Kidney (tissue), 14 donors: ENCODE data around the gene CDADC1. TPM values are rescaled to one million over a fixed set of nuclear protein-coding genes. Genes with fewer than 3 reads are reported as not detected.
A peak's percentile ranks its signal among the peaks of the same experiment; 100 is the strongest.
"Not testable (repeated sequence)": the region's sequence is repeated elsewhere in the genome, so short reads cannot be mapped to it uniquely, and the experiment has no call there.

Experiments
- DNase-seq, 5 donors: peaks; one replicate each; pipeline ENCODE4 v3.0.0-alpha.2; 2013 to 2020
- FAIRE-seq: peaks from 2 replicates; lab custom pipeline; 2012; peaks lifted over from hg19 to GRCh38; lab: Jason Lieb, UNC
- H3K27ac ChIP-seq, 2 donors: one replicate each; pipeline ENCODE4 v1.7.0; 2013; ENCODE audit warnings: low read depth in 2 of 2, low read length in 2 of 2, inconsistent platforms in 1 of 2
- H3K27me3 ChIP-seq: one replicate; pipeline ENCODE4 v1.7.1; 2013; ENCODE audit warnings: low read length, inconsistent platforms; ENCODE audit not compliant: control insufficient read depth, insufficient read depth
- H3K36me3 ChIP-seq, 3 donors: one replicate each; pipeline versions ENCODE4 v1.7.0 to v1.7.1; 2013; ENCODE audit warnings: low read length in 3 of 3, control low read depth in 1 of 3, inconsistent platforms in 1 of 3; ENCODE audit not compliant: insufficient read depth in 3 of 3, control insufficient read depth in 2 of 3
- H3K4me1 ChIP-seq, 3 donors: one replicate each; pipeline versions ENCODE4 v1.7.0 to v1.7.1; 2013; ENCODE audit warnings: low read length in 3 of 3, inconsistent platforms in 1 of 3, low read depth in 1 of 3; ENCODE audit not compliant: control insufficient read depth in 2 of 3, insufficient read depth in 2 of 3
- H3K4me3 ChIP-seq, 3 donors: one replicate each; pipeline versions ENCODE4 v1.7.0 to v1.8.1; 2013; ENCODE audit warnings: low read length in 3 of 3, control low read depth in 1 of 3, inconsistent platforms in 1 of 3
- H3K9ac ChIP-seq, 3 donors: one replicate each; pipeline versions ENCODE4 v1.7.0 to v1.7.1; 2013; ENCODE audit warnings: low read length in 3 of 3, control low read depth in 1 of 3, inconsistent platforms in 1 of 3
- H3K9me3 ChIP-seq, 3 donors: one replicate each; pipeline versions ENCODE4 v1.7.0 to v1.7.1; 2013; ENCODE audit warnings: low read length in 3 of 3, control low read depth in 1 of 3, inconsistent platforms in 1 of 3; ENCODE audit not compliant: control insufficient read depth in 2 of 3, insufficient read depth in 1 of 3
- intact Hi-C: fragments of 100-400 bp; cut with DNase I; formaldehyde crosslinking; loops from one replicate; pipeline ENCODE4 v1.11.1; 2022
- polyA plus RNA-seq: library from polyadenylated mRNA; stranded (reverse); fragments of 350-450 nt; fragmentation: Illumina TruSeq; extraction: RNeasy Lipid Tissue Mini Kit (QIAGEN cat#74804); gene quantifications from one replicate; pipeline ENCODE4 v1.2.3, GENCODE V29; 2014; ENCODE audit warnings: low read depth, low replicate concordance; ENCODE audit not compliant: insufficient read depth
- total RNA-seq: library from RNA; stranded (reverse); fragmentation: NEBNext Ultra II Directional; extraction: Animal tissue kit (Norgen Biotek cat#: 25700); gene quantifications from one replicate; pipeline ENCODE4 v1.2.1, GENCODE V29; 2021
- TF ChIP-seq, protein P1 (sequence below): IDR thresholded peaks from 3 replicates; pipeline ENCODE4 v1.5.1; 2012; ENCODE audit warnings: mild to moderate bottlenecking, moderate library complexity, borderline replicate concordance; ENCODE audit not compliant: insufficient read depth; ENCODE audit errors: extremely low read depth
- donor health status: control.
- donor health status: control.
- donor health status: control.
- donor health status: control.
- donor health status: control.
- donor health status: DM: yes; HTN: yes; CAD: no.
- donor health status: Normal renal cell carcinoma (clear cell type).

The CDADC1 gene
- total and polyA plus RNA-seq, 2 donors from 2014 or later, result 8.3 to 12.2 TPM

DNA sequence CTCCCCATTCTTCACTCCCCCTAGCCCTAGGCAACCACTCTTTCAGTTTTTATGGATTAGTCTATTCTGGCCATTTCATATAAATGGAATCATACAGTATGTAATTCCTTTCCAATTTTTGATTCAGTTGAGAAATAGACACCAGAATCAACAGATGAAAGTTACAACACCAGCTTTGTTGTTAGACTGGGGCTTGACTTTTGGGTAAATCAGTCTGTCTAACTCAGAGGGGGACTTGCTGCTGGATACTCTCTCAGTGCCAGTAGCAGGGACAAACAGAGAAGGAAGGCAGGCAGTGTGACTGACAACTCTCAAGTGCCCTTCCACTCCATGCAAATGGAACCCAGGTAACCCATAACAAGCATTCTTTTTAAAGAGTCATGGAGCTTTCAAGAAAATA, 40.7 kb downstream of the CDADC1 start:
- DNase-seq, result no peak
- Histone ChIP-seq H3K4me3 (no peak overlapping the region), H3K36me3 (peaks cover 0 to 10% (median 8%) of the 10 kb centered on the region in 3 donors), H3K9me3 (no peaks in the 10 kb centered on the region), H3K27ac (no peak overlapping the region), H3K4me1 (no peaks in the 10 kb centered on the region), H3K27me3 (no peaks in the 10 kb centered on the region), H3K9ac (no peak overlapping the region)
- no peak for FAIRE-seq
- intact Hi-C loops, result no loop called here
- TF ChIP-seq, protein P1, sequence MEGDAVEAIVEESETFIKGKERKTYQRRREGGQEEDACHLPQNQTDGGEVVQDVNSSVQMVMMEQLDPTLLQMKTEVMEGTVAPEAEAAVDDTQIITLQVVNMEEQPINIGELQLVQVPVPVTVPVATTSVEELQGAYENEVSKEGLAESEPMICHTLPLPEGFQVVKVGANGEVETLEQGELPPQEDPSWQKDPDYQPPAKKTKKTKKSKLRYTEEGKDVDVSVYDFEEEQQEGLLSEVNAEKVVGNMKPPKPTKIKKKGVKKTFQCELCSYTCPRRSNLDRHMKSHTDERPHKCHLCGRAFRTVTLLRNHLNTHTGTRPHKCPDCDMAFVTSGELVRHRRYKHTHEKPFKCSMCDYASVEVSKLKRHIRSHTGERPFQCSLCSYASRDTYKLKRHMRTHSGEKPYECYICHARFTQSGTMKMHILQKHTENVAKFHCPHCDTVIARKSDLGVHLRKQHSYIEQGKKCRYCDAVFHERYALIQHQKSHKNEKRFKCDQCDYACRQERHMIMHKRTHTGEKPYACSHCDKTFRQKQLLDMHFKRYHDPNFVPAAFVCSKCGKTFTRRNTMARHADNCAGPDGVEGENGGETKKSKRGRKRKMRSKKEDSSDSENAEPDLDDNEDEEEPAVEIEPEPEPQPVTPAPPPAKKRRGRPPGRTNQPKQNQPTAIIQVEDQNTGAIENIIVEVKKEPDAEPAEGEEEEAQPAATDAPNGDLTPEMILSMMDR, result no peak

DNA sequence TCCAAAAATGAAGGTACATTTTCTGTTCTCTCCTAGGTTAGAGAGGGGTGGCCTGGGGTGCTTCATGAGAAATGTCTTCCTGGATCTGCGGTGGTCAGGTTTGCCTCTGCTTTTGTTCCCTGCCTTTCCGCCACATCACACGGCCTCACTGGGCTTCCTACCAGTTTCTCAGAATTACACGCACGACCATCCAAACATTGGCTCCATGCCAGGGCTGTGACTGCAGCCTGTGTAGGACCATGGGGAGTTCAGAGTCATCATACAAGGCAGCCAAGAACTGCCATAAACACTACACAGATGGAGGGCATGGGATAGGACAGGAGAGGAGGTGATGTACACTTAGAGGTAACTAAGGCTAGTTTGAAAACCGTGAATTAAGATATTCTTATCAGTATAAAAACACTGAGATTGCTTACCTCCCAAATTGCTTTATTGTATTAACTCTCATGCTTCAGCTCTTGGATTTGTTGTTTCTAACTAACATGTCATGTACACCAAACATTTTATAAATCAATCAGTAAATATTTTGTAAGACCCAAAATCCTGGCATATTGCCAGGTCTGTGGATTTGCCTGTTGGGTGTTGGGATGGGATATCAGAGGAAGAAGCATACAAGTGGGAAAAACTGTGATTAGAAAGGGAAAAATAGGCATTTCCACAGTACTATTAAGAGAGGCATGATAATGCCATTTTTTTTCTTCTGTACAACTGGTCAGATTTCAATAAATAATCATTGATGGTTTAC, 45.2 kb downstream of the CDADC1 start:
- Histone ChIP-seq H3K9me3 (no peaks in the 10 kb centered on the region), H3K4me3 (no peak overlapping the region), H3K36me3 (peaks cover 0 to 8% (median 4%) of the 10 kb centered on the region in 3 donors), H3K27ac (no peak overlapping the region), H3K4me1 (no peaks in the 10 kb centered on the region), H3K9ac (no peak overlapping the region), H3K27me3 (no peaks in the 10 kb centered on the region)
- DNase-seq (peak in 4 of 5 donors; percentile 59 to 82 (median 75)), FAIRE-seq (no peak)
- intact Hi-C loops, result no loop called here
- TF ChIP-seq, protein P1, result no peak

DNA sequence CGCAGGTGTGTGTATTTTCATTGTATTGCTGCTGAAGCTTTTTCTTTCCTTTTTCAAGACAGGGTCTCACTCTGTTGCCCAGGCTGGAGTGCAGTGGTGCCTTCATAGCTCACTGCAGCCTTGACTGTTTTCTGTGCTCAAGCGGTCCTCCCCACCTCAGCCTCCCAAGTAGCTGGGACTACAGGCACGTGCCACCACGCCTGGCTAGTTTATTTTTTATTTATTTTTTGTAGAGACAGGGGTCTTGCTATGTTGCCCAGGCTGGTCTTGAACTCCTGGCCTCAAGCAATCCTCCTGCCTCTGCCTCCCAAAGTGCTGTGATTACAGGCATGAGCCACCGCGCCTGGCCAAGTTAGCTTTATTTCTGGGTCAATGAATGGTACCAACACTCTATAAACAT, 47.0 kb downstream of the CDADC1 start:
- H3K27me3 ChIP-seq, H3K4me3 ChIP-seq, DNase-seq, H3K36me3 ChIP-seq, H3K27ac ChIP-seq, H3K9ac ChIP-seq, H3K4me1 ChIP-seq, H3K9me3 ChIP-seq, FAIRE-seq: not testable (repeated sequence)
- intact Hi-C loops, result loop anchor here (5.0 kb wide), 1 partner anchor 313 kb away; no protein-coding TSS in a partner anchor

DNA sequence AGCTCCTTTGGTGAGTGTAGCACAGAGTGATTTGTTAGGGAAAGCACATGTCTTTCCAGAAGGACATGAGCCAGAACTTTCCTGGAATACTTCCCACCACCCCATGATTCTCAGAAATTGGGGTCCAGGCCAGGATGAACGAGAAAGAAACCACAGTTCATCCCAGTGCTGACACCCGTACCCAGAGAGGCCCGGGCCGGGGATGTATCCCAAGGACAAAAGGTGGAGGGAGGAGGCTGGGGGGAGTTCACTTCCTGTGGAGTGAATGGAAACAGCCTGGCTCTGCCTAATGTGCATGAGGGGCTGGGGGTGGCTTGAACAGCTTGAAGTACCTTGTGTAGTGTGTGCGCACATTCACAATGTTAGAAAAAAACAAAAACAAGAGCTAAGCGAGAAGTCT, 47.5 kb downstream of the CDADC1 start:
- Histone ChIP-seq H3K27me3 (no peaks in the 10 kb centered on the region), H3K9ac (no peak overlapping the region), H3K27ac (no peak overlapping the region), H3K4me3 (no peak overlapping the region), H3K9me3 (no peaks in the 10 kb centered on the region), H3K4me1 (no peaks in the 10 kb centered on the region), H3K36me3 (peaks cover 0 to 8% (median 0%) of the 10 kb centered on the region in 3 donors)
- FAIRE-seq (no peak), DNase-seq (no peak)
- TF ChIP-seq, protein P1, result no peak
- intact Hi-C loops, result loop anchor here (5.0 kb wide), 1 partner anchor 312 kb away; no protein-coding TSS in a partner anchor
